Astrocyte of the cerebellum (primary cell): Measurements from ENCODE around the gene BAIAP2L1.

Experiments
- DNase-seq: peaks from one replicate; pipeline ENCODE4 v3.0.0-alpha.2; 2011; ENCODE audit warnings: low read depth
- H3K4me3 ChIP-seq: 2 replicates; pipeline ENCODE4 v1.5.1; 2011; ENCODE audit warnings: mild to moderate bottlenecking, low read depth, low read length, moderate library complexity
- CTCF ChIP-seq: IDR thresholded peaks from 2 replicates; pipeline ENCODE4 v1.5.1; 2012; ENCODE audit warnings: low read length, low read depth, moderate library complexity, mild to moderate bottlenecking; ENCODE audit errors: missing control alignments
- in situ Hi-C: cut with HindIII; loops from 2 replicates; pipeline ENCODE4 v1.10.0; 2017; ENCODE audit warnings: low sequenced_read_pairs

BAIAP2L1 gene

GRCh38 chr7:98295467-98296192 lies 105.3 kb downstream of the BAIAP2L1 start:
- H3K4me3 ChIP-seq: no peak overlapping the region
- no peak for DNase-seq
- in situ Hi-C loops: no loop called here
- TF ChIP-seq CTCF: no peak

- DNase-seq: peak; percentile 23
- in situ Hi-C loops: no loop called here
- TF ChIP-seq CTCF: peak; percentile 86
- H3K4me3 ChIP-seq: no peak overlapping the region
Measured at GRCh38 chr7:98294798-98295382, 106.0 kb downstream of the BAIAP2L1 start.

- in situ Hi-C loops: no loop called here
- TF ChIP-seq CTCF: no peak
Measured at GRCh38 chr7:98294326-98294725, 106.6 kb downstream of the BAIAP2L1 start.

DNA sequence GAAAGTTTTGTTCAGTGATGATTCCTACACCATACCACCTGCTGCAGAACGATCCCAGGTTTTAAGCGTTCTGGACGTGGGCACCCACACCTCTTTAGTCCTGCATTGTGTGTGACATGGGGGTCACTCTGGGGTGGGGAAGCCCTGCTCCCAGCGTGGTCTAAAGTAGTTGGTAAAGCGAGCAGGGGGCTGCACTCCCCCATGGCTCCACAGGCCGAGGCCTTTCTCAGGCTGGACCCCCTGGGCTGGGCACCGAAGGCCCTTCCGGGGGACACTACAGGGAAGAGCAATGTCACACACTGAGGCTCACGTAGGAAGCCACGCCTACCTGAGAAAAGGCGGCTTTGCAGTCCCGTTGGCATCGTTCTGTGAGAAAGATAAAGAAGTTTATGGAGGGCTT lies 107.1 kb downstream of the BAIAP2L1 start:
- no peak for TF ChIP-seq CTCF
- no peak for DNase-seq
- no peak overlapping the region for H3K4me3 ChIP-seq
- in situ Hi-C loops: no loop called here

More at GRCh38 chr7:98294326-98294725, 106.6 kb downstream of the BAIAP2L1 start:
- H3K4me3 ChIP-seq: no peak overlapping the region
- no peak for DNase-seq

DNA sequence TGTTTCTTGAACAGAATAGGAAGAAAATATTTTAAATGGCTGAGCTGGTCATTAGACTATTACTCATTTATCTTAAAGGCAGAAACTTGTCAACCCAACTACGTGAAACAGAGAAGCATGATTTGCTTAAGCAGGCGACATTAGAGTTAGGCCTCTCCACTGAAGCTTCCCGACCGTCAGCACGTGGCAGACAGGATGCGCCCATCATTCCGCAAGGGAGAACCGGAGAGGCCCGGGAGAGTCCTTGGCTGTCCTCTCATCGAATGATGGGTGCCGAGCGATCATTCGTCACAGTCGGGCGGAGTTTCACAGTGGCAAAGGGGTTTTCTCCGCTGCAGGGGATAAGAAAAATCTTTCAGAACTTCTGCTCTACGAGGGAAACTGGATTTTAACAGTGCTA lies 107.6 kb downstream of the BAIAP2L1 start:
- no peak overlapping the region for H3K4me3 ChIP-seq
- DNase-seq: no peak
- TF ChIP-seq CTCF: no peak
- in situ Hi-C loops: no loop called here

DNA sequence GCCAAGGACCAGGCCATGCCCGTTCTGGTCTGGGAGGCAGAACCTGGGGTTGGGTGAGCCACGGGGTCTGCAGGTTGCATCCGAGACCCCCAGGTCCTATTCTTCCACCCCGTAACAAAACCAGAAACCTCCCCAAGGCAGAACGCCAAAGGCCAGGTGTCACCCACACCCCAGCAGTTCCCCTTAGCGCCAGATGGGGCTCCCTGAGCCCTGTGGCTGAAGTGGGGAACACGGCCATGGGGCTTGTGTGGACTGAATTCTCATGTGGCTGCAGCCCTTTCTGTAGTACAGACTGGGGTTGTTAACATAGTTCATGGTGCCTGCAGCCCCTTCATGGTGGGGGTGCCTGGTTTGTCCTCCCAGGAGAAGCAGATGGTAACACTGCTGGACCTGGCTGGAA lies 109.2 kb downstream of the BAIAP2L1 start:
- in situ Hi-C loops: no loop called here
- TF ChIP-seq CTCF: peak; percentile 29
- DNase-seq: no peak
- no peak overlapping the region for H3K4me3 ChIP-seq
